K562 (cell line): Measurements from ENCODE around the gene CLIP2. TPM values are rescaled to one million over a fixed set of nuclear protein-coding genes. Genes with fewer than 3 reads are reported as not detected.

Experiments
- ATAC-seq: fragments of 200-7000 bp; cut with Tn5 transposase; 3 replicates; pipeline ENCODE4 v1.9.1; 2020; ENCODE audit warnings: moderate library complexity
- BruUV-seq: library from RNA; stranded (reverse); fragments of 400-500 nt; replicated peaks from 2 replicates; lab custom pipeline; 2021; lab: Mats Ljungman, UMichigan
- CTCF ChIA-PET: fragments of 300-600 bp; formaldehyde crosslinking; extraction: SDS; loops from one replicate; lab custom pipeline; 2021; ENCODE audit warnings: low intra/inter-chr PET ratio; lab: Yijun Ruan, JAX
- POLR2A ChIA-PET: fragments of 300-600, 350-650 bp; sonication (Branson Sonifier 250); formaldehyde crosslinking; extraction: SDS; loops from one replicate; lab custom pipeline; 2021; ENCODE audit warnings: antibody characterized with exemption, inconsistent platforms; lab: Yijun Ruan, JAX
- DNase-seq, 4 experiments: peaks; one replicate each; pipeline versions ENCODE4 v3.0.0 to v3.0.0-alpha.2; 2011 to 2018; ENCODE audit warnings: low spot score in 3 of 4, mixed read lengths in 3 of 4; ENCODE audit errors: extremely low read depth in 1 of 4
- FAIRE-seq: peaks from 2 replicates; lab custom pipeline; 2011; peaks lifted over from hg19 to GRCh38; lab: Jason Lieb, UNC
- H2AFZ ChIP-seq: 2 replicates; pipeline ENCODE4 v1.6.0; 2011; ENCODE audit warnings: low read depth, low read length, control low read depth, inconsistent platforms
- H3K27ac ChIP-seq: fragments of 200-600 bp; 3 replicates; pipeline ENCODE4 v1.8.0; 2011; ENCODE audit warnings: low read depth, mild to moderate bottlenecking, control low read depth, inconsistent platforms, low read length, moderate library complexity, mixed read lengths; ENCODE audit errors: extremely low read depth
- H3K27me3 ChIP-seq, 2 experiments: fragments of 300-600 bp in 1 of 2; 2 replicates in 1 of 2; 3 replicates in 1 of 2; pipeline versions ENCODE4 v1.6.0 to v1.8.0; 2011; ENCODE audit warnings: inconsistent platforms in 2 of 2, low read length in 2 of 2, mild to moderate bottlenecking in 1 of 2, mixed read lengths in 1 of 2, moderate library complexity in 1 of 2; ENCODE audit not compliant: control insufficient read depth in 2 of 2, insufficient read depth in 2 of 2
- H3K36me3 ChIP-seq: fragments of 300-600 bp; 3 replicates; pipeline ENCODE4 v1.8.0; 2011; ENCODE audit warnings: mild to moderate bottlenecking, low read length, inconsistent platforms; ENCODE audit not compliant: control insufficient read depth, insufficient read depth
- H3K4me1 ChIP-seq, 2 experiments: fragments of 200-600 bp in 1 of 2; replicated peaks in 1 of 2; 2 replicates in 1 of 2; 3 replicates in 1 of 2; pipeline versions ENCODE4 v1.5.1 to v1.8.0; 2011; ENCODE audit warnings: inconsistent platforms in 2 of 2, low read length in 2 of 2, mild to moderate bottlenecking in 1 of 2, mixed read lengths in 1 of 2, moderate library complexity in 1 of 2; ENCODE audit not compliant: control insufficient read depth in 2 of 2, insufficient read depth in 2 of 2
- H3K4me2 ChIP-seq: 2 replicates; pipeline ENCODE4 v1.6.1; 2011; ENCODE audit warnings: low read length, control low read depth, inconsistent platforms, mixed read lengths; ENCODE audit not compliant: insufficient read depth
- H3K4me3 ChIP-seq: fragments of 200-600 bp; sonication (generic), shearing (Covaris generic); 2 replicates; pipeline ENCODE4 v1.5.1; 2016; ENCODE audit warnings: control low read depth, inconsistent platforms
- H3K79me2 ChIP-seq: fragments of 200-600 bp; 3 replicates; pipeline ENCODE4 v1.8.0; 2011; ENCODE audit warnings: low read length, inconsistent platforms; ENCODE audit not compliant: control insufficient read depth, insufficient read depth
- H3K9ac ChIP-seq, 2 experiments: 2 replicates each; pipeline versions ENCODE4 v1.6.0 to v1.6.1; 2011; ENCODE audit warnings: low read depth in 2 of 2, low read length in 2 of 2, control low read depth in 1 of 2, inconsistent platforms in 1 of 2, mild to moderate bottlenecking in 1 of 2, mixed read lengths in 1 of 2; ENCODE audit not compliant: insufficient read depth in 1 of 2
- H3K9me1 ChIP-seq: one replicate; pipeline ENCODE4 v1.6.0; 2011; ENCODE audit warnings: inconsistent platforms, mild to moderate bottlenecking, low read length, moderate library complexity; ENCODE audit not compliant: control insufficient read depth, insufficient read depth
- H3K9me3 ChIP-seq: replicated peaks from 2 replicates; pipeline ENCODE4 v1.5.1; 2011; ENCODE audit warnings: low read depth, low read length, inconsistent platforms; ENCODE audit not compliant: control insufficient read depth, insufficient read depth
- H4K20me1 ChIP-seq: replicated peaks from 2 replicates; pipeline ENCODE4 v1.6.1; 2011; ENCODE audit warnings: low read length, inconsistent platforms, mixed read lengths; ENCODE audit not compliant: control insufficient read depth, insufficient read depth
- BRCA1 ChIP-seq, 2 experiments: fragments of 450-650 bp in 1 of 2; sonication (generic) in 1 of 2; formaldehyde crosslinking in 1 of 2; IDR thresholded peaks; 2 replicates each; pipeline versions ENCODE4 v1.5.0 to v1.6.1; 2017 to 2020; ENCODE audit warnings: mild to moderate bottlenecking in 1 of 2, missing genetic modification reagents in 1 of 2
- FOXA3 ChIP-seq, 2 experiments: fragments of 450-650 bp in 1 of 2; sonication (generic) in 1 of 2; formaldehyde crosslinking; IDR thresholded peaks in 1 of 2; conservative IDR thresholded peaks in 1 of 2; 2 replicates each; pipeline versions ENCODE4 v1.4.0 to v1.8.0; 2020 to 2022; ENCODE audit warnings: mild to moderate bottlenecking in 2 of 2, missing genetic modification reagents in 1 of 2
- KLF1 ChIP-seq: fragments of 450-650 bp; IDR thresholded peaks from 2 replicates; pipeline ENCODE4 v1.6.1; 2016; ENCODE audit warnings: missing genetic modification characterization, missing compliant biosample characterization
- POLR2A ChIP-seq: fragments of 450-650 bp; conservative IDR thresholded peaks from 2 replicates; pipeline ENCODE4 v1.6.1; 2016
- RCOR1 ChIP-seq, 2 experiments: IDR thresholded peaks; 2 replicates each; pipeline ENCODE4 v1.6.1; 2012; ENCODE audit warnings: low read depth in 2 of 2, low read length in 2 of 2, borderline replicate concordance in 1 of 2, improper control_type of control experiment in 1 of 2
- SNIP1 ChIP-seq: fragments of 450-650 bp; IDR thresholded peaks from 2 replicates; pipeline ENCODE4 v1.7.1; 2017; ENCODE audit warnings: low read depth, mild to moderate bottlenecking
- TCF7 ChIP-seq: sonication (generic); IDR thresholded peaks from 2 replicates; pipeline ENCODE4 v1.6.1; 2016; ENCODE audit warnings: antibody characterized with exemption, borderline replicate concordance
- U2AF1 ChIP-seq: fragments of 200-400 bp; formaldehyde crosslinking; optimal IDR thresholded peaks from 2 replicates; pipeline ENCODE3; 2017; ENCODE audit warnings: mild to moderate bottlenecking, low read depth, low read length, moderate library complexity
- ZKSCAN8 ChIP-seq: fragments of 200-800 bp; sonication (Bioruptor generic); IDR thresholded peaks from 2 replicates; pipeline ENCODE4 v1.6.1; 2016; ENCODE audit warnings: missing genetic modification characterization, missing compliant biosample characterization
- ZNF184 ChIP-seq: sonication (generic); formaldehyde crosslinking; IDR thresholded peaks from 2 replicates; pipeline ENCODE4 v1.5.0; 2020; ENCODE audit warnings: missing genetic modification reagents
- ZNF212 ChIP-seq: fragments of 450-650 bp; formaldehyde crosslinking; IDR thresholded peaks from 2 replicates; pipeline ENCODE4 v1.4.0; 2020; ENCODE audit warnings: mild to moderate bottlenecking
- ZNF23 ChIP-seq: fragments of 250-450 bp; sonication (Bioruptor Pico); IDR thresholded peaks from 2 replicates; pipeline ENCODE4 v1.4.0; 2020; ENCODE audit warnings: mild to moderate bottlenecking
- ZNF232 ChIP-seq: sonication (generic); formaldehyde crosslinking; IDR thresholded peaks from 2 replicates; pipeline ENCODE4 v1.8.0; 2022; ENCODE audit warnings: mild to moderate bottlenecking, missing genetic modification reagents
- ZNF263 ChIP-seq: sonication (generic); formaldehyde crosslinking; IDR thresholded peaks from 2 replicates; pipeline ENCODE4 v1.8.0; 2022; ENCODE audit warnings: mild to moderate bottlenecking, missing genetic modification reagents, borderline replicate concordance
- ZZZ3 ChIP-seq: fragments of 450-650 bp; IDR thresholded peaks from 2 replicates; pipeline ENCODE4 v1.6.1; 2016; ENCODE audit warnings: antibody characterized with exemption, mild to moderate bottlenecking, moderate library complexity
- WGBS: fragments of 100-300 bp; shearing (Covaris generic); methylation state at CpG from one replicate; pipeline ENCODE4 v1.1.6; 2016; ENCODE audit warnings: low coverage, mixed read lengths; ENCODE audit not compliant: insufficient coverage; ENCODE audit errors: missing lambda C conversion rate; 5-methylcytosine and 5-hydroxymethylcytosine counted together
- in situ Hi-C: fragments of 300-500 bp; cut with MboI; formaldehyde crosslinking; loops from 4 replicates; pipeline ENCODE4 v1.15.0; 2018; ENCODE audit warnings: inconsistent platforms, mixed read lengths
- intact Hi-C: fragments of 100-400 bp; cut with micrococcal nuclease; formaldehyde crosslinking; loops from 2 replicates; pipeline ENCODE4 v1.14.2; 2022
- polyA plus RNA-seq, 8 experiments: library from polyadenylated mRNA; depleted of rRNA in 4 of 8; stranded (reverse) in 5 of 8; unstranded in 3 of 8; fragments of >200 nt; fragmentation: Nextera tagmentation in 2 of 8; fragmentation: Illumina TruSeq in 1 of 8; extraction: Ambion mirVana in 2 of 8; extraction: Trizol in 1 of 8; gene quantifications; 2 replicates each; pipeline versions ENCODE4 v1.2.1 to v1.2.3, GENCODE V29; 2011 to 2014; ENCODE audit warnings: inconsistent platforms in 1 of 8, missing spikeins in 1 of 8
- total RNA-seq, 7 experiments: library from RNA; depleted of rRNA in 6 of 7; stranded (reverse); fragments of >200 nt in 6 of 7; fragmentation: Illumina TruSeq in 2 of 7; extraction: Trizol in 2 of 7; gene quantifications; 2 replicates each; pipeline versions ENCODE4 v1.2.1 to v1.2.3, GENCODE V29; 2011 to 2021; ENCODE audit warnings: low replicate concordance in 1 of 7
- TF ChIP-seq, protein P1 (sequence below): fragments of 450-650 bp; IDR thresholded peaks from 2 replicates; pipeline ENCODE4 v1.6.1; 2017; ENCODE audit warnings: antibody characterized with exemption
- TF ChIP-seq, protein P2 (sequence below): fragments of 450-650 bp; formaldehyde crosslinking; IDR thresholded peaks from 2 replicates; pipeline ENCODE4 v1.4.0; 2022; ENCODE audit warnings: missing genetic modification characterization

The CLIP2 gene
- total and polyA plus RNA-seq, 9 of the 15 experiments (the other 6 are each of a cell fraction or from before 2014, with no cell fraction given), result 0.07 to 5.4 (median 2.1) TPM

- H3K27ac ChIP-seq, result no peak overlapping the region
- no peak overlapping the region for H3K9ac ChIP-seq
- BruUV-seq, result no TSS peak
- TF ChIP-seq ZNF263 (CRISPR knock-in tag) (no peak), ZZZ3 (no peak), ZNF23 (CRISPR knock-in tag) (no peak), ZNF212 (CRISPR knock-in tag) (no peak), KLF1 (tag) (no peak), ZKSCAN8 (no peak), U2AF1 (no peak), ZNF184 (CRISPR knock-in tag) (no peak), FOXA3 (CRISPR knock-in tag; conservative IDR thresholded peaks at IDR 0.05 in 1 of 2, IDR thresholded peaks at IDR 0.05 in 1 of 2) (no peak), BRCA1 (IDR thresholded peaks at IDR 0.05) (no peak), BRCA1 (CRISPR knock-in tag; IDR thresholded peaks at IDR 0.05) (no peak), RCOR1 (IDR thresholded peaks at IDR 0.05; ENCODE audit: borderline replicate concordance in 1 of 2, low read depth in 2 of 2, low read length in 2 of 2) (no peak), SNIP1 (no peak), POLR2A (no peak), ZNF232 (CRISPR knock-in tag) (no peak), TCF7 (no peak)
- TF ChIP-seq, protein P1, sequence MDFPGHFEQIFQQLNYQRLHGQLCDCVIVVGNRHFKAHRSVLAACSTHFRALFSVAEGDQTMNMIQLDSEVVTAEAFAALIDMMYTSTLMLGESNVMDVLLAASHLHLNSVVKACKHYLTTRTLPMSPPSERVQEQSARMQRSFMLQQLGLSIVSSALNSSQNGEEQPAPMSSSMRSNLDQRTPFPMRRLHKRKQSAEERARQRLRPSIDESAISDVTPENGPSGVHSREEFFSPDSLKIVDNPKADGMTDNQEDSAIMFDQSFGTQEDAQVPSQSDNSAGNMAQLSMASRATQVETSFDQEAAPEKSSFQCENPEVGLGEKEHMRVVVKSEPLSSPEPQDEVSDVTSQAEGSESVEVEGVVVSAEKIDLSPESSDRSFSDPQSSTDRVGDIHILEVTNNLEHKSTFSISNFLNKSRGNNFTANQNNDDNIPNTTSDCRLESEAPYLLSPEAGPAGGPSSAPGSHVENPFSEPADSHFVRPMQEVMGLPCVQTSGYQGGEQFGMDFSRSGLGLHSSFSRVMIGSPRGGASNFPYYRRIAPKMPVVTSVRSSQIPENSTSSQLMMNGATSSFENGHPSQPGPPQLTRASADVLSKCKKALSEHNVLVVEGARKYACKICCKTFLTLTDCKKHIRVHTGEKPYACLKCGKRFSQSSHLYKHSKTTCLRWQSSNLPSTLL, result no peak
- TF ChIP-seq, protein P2, sequence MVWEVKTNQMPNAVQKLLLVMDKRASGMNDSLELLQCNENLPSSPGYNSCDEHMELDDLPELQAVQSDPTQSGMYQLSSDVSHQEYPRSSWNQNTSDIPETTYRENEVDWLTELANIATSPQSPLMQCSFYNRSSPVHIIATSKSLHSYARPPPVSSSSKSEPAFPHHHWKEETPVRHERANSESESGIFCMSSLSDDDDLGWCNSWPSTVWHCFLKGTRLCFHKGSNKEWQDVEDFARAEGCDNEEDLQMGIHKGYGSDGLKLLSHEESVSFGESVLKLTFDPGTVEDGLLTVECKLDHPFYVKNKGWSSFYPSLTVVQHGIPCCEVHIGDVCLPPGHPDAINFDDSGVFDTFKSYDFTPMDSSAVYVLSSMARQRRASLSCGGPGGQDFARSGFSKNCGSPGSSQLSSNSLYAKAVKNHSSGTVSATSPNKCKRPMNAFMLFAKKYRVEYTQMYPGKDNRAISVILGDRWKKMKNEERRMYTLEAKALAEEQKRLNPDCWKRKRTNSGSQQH (CRISPR knock-in tag), result no peak
- 40% methylated on average over 2 of the region's 2 CpGs for WGBS
- ChIA-PET CTCF (no interaction called here), POLR2A (interaction anchor here (1.2 to 2.7 kb wide), 2 partner anchors 12 to 20 kb away, joined by 3 to 9 read pairs; no protein-coding TSS in a partner anchor)
- ATAC-seq (no peak), DNase-seq (no peak), FAIRE-seq (no peak)
- H3K27me3 ChIP-seq, result no peaks in the 10 kb centered on the region; a peak in 1 of 5 replicates
- H3K79me2 ChIP-seq, result no peaks in the 10 kb centered on the region
- H3K4me1 ChIP-seq, result peaks cover 0 to 4% of the 10 kb centered on the region in 2 experiments; a peak in 3 of 5 replicates
- 0 out of 2 replicates have a peak, but pooled peaks cover 4% of the 10 kb centered on the region for H4K20me1 ChIP-seq
- intact Hi-C loops (no loop called here), in situ Hi-C loops (no loop called here)
- H3K4me3 ChIP-seq, result no peak overlapping the region
- peaks cover 5% of the 10 kb centered on the region for H3K9me1 ChIP-seq
- H3K9me3 ChIP-seq, result no peaks in the 10 kb centered on the region
- H3K36me3 ChIP-seq, result no peaks in the 10 kb centered on the region
- no peak overlapping the region for H2AFZ ChIP-seq
- H3K4me2 ChIP-seq, result no peak overlapping the region
These were observed 55.6 kb downstream of the CLIP2 start for GRCh38 chr7:74344786-74345185.
